ENCODE data around the gene HABP2. TPM values are rescaled to one million over a fixed set of nuclear protein-coding genes. Genes with fewer than 3 reads are reported as not detected.

The HABP2 gene
- total RNA-seq, 1 experiment from 2014 or later, result not detected

DNA sequence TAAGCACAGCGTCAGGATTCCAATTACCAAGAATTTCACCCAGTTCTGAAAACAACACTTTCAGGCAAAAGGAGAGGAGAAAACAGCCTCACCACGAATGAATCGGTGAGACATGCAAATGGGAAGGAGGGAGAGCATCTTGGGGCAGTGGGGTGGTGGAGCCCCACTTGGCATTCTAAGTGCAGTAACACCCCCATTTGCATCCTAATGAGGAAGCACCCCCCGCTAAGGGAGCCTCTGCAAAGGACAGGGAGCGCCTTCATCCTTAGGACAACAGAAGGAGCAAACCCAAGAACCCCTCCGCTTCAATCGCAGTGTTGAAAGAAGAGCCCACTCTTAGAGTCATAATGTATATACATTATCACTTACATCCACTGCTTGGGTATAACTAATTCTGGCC, 64.2 kb downstream of the HABP2 start:
- H3K9me2 ChIP-seq (replicated peaks; ENCODE audit: low read length), result no peaks in the 10 kb centered on the region
- DNase-seq, result no peak
- CTCF ChIA-PET, result no interaction called here
- no peaks in the 10 kb centered on the region for H3F3A ChIP-seq (ENCODE audit: low read length, unreplicated experiment)
- H3K36me3 ChIP-seq (ENCODE audit: low read depth, low read length), result no peaks in the 10 kb centered on the region
- H3K9ac ChIP-seq (ENCODE audit: low read length), result no peak overlapping the region
- intact Hi-C loops (cut with micrococcal nuclease), result no loop called here
- H3K4me1 ChIP-seq (ENCODE audit: insufficient read depth, low read length), result no peaks in the 10 kb centered on the region
- H3K4me2 ChIP-seq (ENCODE audit: low read length), result no peak overlapping the region
- H3K79me2 ChIP-seq (ENCODE audit: low read length), result no peaks in the 10 kb centered on the region
- H3K27ac ChIP-seq (ENCODE audit: low read length), result no peak overlapping the region
- H3K4me3 ChIP-seq (ENCODE audit: low read length), result no peak overlapping the region
- ATAC-seq, result no peak
- POLR2A ChIA-PET (ENCODE audit: unreplicated experiment), result no interaction called here
- no peak for TF ChIP-seq EZH2phosphoT487 (IDR thresholded peaks at IDR 0.05; ENCODE audit: borderline replicate concordance, low read length)
- TF ChIP-seq, protein P1, sequence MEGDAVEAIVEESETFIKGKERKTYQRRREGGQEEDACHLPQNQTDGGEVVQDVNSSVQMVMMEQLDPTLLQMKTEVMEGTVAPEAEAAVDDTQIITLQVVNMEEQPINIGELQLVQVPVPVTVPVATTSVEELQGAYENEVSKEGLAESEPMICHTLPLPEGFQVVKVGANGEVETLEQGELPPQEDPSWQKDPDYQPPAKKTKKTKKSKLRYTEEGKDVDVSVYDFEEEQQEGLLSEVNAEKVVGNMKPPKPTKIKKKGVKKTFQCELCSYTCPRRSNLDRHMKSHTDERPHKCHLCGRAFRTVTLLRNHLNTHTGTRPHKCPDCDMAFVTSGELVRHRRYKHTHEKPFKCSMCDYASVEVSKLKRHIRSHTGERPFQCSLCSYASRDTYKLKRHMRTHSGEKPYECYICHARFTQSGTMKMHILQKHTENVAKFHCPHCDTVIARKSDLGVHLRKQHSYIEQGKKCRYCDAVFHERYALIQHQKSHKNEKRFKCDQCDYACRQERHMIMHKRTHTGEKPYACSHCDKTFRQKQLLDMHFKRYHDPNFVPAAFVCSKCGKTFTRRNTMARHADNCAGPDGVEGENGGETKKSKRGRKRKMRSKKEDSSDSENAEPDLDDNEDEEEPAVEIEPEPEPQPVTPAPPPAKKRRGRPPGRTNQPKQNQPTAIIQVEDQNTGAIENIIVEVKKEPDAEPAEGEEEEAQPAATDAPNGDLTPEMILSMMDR (conservative IDR thresholded peaks at IDR 0.05; ENCODE audit: low read depth, low read length), result no peak
- TF ChIP-seq EZH2 (IDR thresholded peaks at IDR 0.05; ENCODE audit: low read length, unreplicated experiment), result no peak
- no peak overlapping the region for H2AFZ ChIP-seq (ENCODE audit: low read length)
- H3K27me3 ChIP-seq (ENCODE audit: low read length), result peaks cover 75% of the 10 kb centered on the region
- H4K20me1 ChIP-seq (ENCODE audit: low read length), result no peaks in the 10 kb centered on the region
- BruUV-seq (replicated peaks), result no TSS peak
- H3K9me3 ChIP-seq (ENCODE audit: low read length), result no peaks in the 10 kb centered on the region

DNA sequence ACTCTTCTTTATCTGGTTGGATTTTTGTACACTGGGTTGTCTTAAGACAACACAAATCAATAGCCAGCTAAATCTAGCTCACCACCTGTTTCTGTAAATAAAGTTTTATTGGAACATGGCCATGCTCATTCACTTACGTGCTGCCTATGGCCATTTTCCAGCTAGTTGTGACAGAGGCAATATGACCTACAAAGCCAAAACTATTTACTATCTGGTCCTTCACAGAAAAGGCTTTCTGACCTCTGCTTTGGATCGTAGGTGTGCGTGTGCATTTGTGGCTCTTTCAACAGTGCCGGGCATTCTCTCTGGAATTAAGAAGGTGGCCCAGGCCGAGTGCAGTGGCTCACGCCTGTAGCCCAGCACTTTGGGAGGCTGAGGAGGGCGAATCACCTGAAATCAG, 65.5 kb downstream of the HABP2 start:
- Histone ChIP-seq H2AFZ (ENCODE audit: low read length) (no peak overlapping the region), H3F3A (ENCODE audit: low read length, unreplicated experiment) (no peaks in the 10 kb centered on the region), H3K27ac (ENCODE audit: low read length) (no peak overlapping the region), H4K20me1 (ENCODE audit: low read length) (no peaks in the 10 kb centered on the region), H3K27me3 (ENCODE audit: low read length) (peaks cover 82% of the 10 kb centered on the region), H3K4me2 (ENCODE audit: low read length) (no peak overlapping the region), H3K79me2 (ENCODE audit: low read length) (no peaks in the 10 kb centered on the region), H3K9me3 (ENCODE audit: low read length) (no peaks in the 10 kb centered on the region), H3K9me2 (replicated peaks; ENCODE audit: low read length) (no peaks in the 10 kb centered on the region), H3K9ac (ENCODE audit: low read length) (no peak overlapping the region), H3K4me1 (ENCODE audit: insufficient read depth, low read length) (no peaks in the 10 kb centered on the region), H3K4me3 (ENCODE audit: low read length) (no peak overlapping the region), H3K36me3 (ENCODE audit: low read depth, low read length) (no peaks in the 10 kb centered on the region)
- intact Hi-C loops (cut with micrococcal nuclease), result no loop called here
- POLR2A ChIA-PET (ENCODE audit: unreplicated experiment), result no interaction called here
- BruUV-seq (replicated peaks), result no TSS peak
- ATAC-seq, result no peak
- CTCF ChIA-PET, result no interaction called here
- TF ChIP-seq, protein P1 (conservative IDR thresholded peaks at IDR 0.05; ENCODE audit: low read depth, low read length), result no peak
- TF ChIP-seq EZH2 (IDR thresholded peaks at IDR 0.05; ENCODE audit: low read length, unreplicated experiment) (no peak), EZH2phosphoT487 (IDR thresholded peaks at IDR 0.05; ENCODE audit: borderline replicate concordance, low read length) (no peak)
- DNase-seq, result no peak

DNA sequence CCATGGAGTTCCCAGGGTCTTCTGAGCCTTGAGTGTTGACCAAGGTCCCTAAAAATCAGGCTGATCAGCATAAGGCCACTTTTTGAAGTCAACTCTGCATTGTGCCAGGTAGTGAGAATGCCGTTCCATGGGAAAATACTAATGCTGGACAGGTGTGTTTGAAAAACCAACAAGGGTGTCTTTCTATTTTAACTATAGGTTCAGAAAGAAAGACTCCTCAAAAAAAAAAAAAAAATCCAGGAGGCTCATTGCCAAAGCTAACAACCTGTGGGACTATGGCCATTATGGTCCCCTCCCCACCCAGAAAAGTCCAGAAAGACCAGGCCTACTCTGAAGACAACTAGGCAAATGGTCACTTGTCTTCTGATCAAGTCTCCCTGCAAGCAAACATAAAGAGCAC, 66.5 kb downstream of the HABP2 start:
- TF ChIP-seq, protein P1 (conservative IDR thresholded peaks at IDR 0.05; ENCODE audit: low read depth, low read length), result no peak
- TF ChIP-seq EZH2 (IDR thresholded peaks at IDR 0.05; ENCODE audit: low read length, unreplicated experiment) (no peak), EZH2phosphoT487 (IDR thresholded peaks at IDR 0.05; ENCODE audit: borderline replicate concordance, low read length) (no peak)
- no peak overlapping the region for H3K4me3 ChIP-seq (ENCODE audit: low read length)
- CTCF ChIA-PET, result no interaction called here
- intact Hi-C loops (cut with micrococcal nuclease), result no loop called here
- ATAC-seq (no peak), DNase-seq (no peak)
- POLR2A ChIA-PET (ENCODE audit: unreplicated experiment), result no interaction called here
- H3K4me1 ChIP-seq (ENCODE audit: insufficient read depth, low read length), result no peaks in the 10 kb centered on the region
- no peaks in the 10 kb centered on the region for H3K36me3 ChIP-seq (ENCODE audit: low read depth, low read length)
- no peak overlapping the region for H3K9ac ChIP-seq (ENCODE audit: low read length)
- H3K27me3 ChIP-seq (ENCODE audit: low read length), result peaks cover 85% of the 10 kb centered on the region
- no peaks in the 10 kb centered on the region for H3K79me2 ChIP-seq (ENCODE audit: low read length)
- no peak overlapping the region for H3K27ac ChIP-seq (ENCODE audit: low read length)
- no peaks in the 10 kb centered on the region for H3K9me2 ChIP-seq (replicated peaks; ENCODE audit: low read length)
- no TSS peak for BruUV-seq (replicated peaks)
- no peaks in the 10 kb centered on the region for H4K20me1 ChIP-seq (ENCODE audit: low read length)
- H3K9me3 ChIP-seq (ENCODE audit: low read length), result no peaks in the 10 kb centered on the region
- no peaks in the 10 kb centered on the region for H3F3A ChIP-seq (ENCODE audit: low read length, unreplicated experiment)
- no peak overlapping the region for H3K4me2 ChIP-seq (ENCODE audit: low read length)
- no peak overlapping the region for H2AFZ ChIP-seq (ENCODE audit: low read length)

Data from PC-3 (cell line).